Stomach (tissue), 4 donors: Measurements from ENCODE around the gene CALN1.

Experiments
- CTCF ChIP-seq, 7 experiments: fragments of 450-650 bp in 4 of 7; fragments of 200-600 bp in 3 of 7; sonication (generic) in 3 of 7; IDR thresholded peaks; one replicate each; pipeline ENCODE4 v1.5.1; 2016 to 2019; ENCODE audit warnings: antibody characterized with exemption in 7 of 7, control low read depth in 2 of 7, mild to moderate bottlenecking in 1 of 7
- EP300 ChIP-seq: sonication (generic); formaldehyde crosslinking; IDR thresholded peaks from one replicate; pipeline ENCODE4 v1.6.1; 2017; ENCODE audit warnings: antibody characterized with exemption
- POLR2A ChIP-seq, 4 donors: fragments of 450-650 bp; IDR thresholded peaks; one replicate each; pipeline ENCODE4 v1.6.1; 2016; ENCODE audit warnings: antibody characterized with exemption in 4 of 4, control low read depth in 2 of 4, mild to moderate bottlenecking in 1 of 4, moderate library complexity in 1 of 4
- POLR2AphosphoS5 ChIP-seq, 3 donors: sonication (generic); formaldehyde crosslinking; IDR thresholded peaks; one replicate each; pipeline ENCODE4 v1.6.1; 2016; ENCODE audit warnings: antibody characterized with exemption in 3 of 3

DNA sequence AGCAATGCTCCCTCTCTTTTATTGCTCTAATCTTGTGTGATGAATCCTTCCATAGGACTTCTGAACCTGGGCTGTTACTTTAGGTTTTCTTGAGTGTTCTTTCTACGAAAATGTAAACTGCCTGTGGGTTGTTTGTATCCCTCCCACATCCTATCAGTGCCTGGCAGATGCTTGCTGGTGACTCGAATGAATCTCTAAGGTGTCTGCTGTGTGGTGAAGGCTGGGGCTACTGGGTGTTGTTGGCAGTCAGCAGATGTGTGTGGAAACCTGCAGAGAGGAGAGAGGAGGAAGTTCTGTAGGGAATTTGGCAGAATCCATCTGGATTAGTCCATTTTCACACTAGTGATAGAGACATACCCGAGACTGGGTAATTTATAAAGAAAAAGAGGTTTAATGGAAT is 639.4 kb downstream of the CALN1 start:
- no peak for TF ChIP-seq CTCF (IDR thresholded peaks at IDR 0.05)
- TF ChIP-seq POLR2A (IDR thresholded peaks at IDR 0.05) = no peak
- TF ChIP-seq POLR2AphosphoS5 (IDR thresholded peaks at IDR 0.05) = no peak
- TF ChIP-seq EP300 = no peak
